ENCODE results near the gene GPC5. TPM values are rescaled to one million over a fixed set of nuclear protein-coding genes. Genes with fewer than 3 reads are reported as not detected.

GPC5 gene
- total and polyA plus RNA-seq, 9 of the 15 experiments (the other 6 are each of a cell fraction or from before 2014, with no cell fraction given), result 0.18 to 0.27 TPM; not detected in 7

- H4K20me1 ChIP-seq (replicated peaks; ENCODE audit: control insufficient read depth, insufficient read depth, low read length), result no peaks in the 10 kb centered on the region
- no TSS peak for BruUV-seq (replicated peaks)
- FAIRE-seq (no peak), ATAC-seq (no peak), DNase-seq (ENCODE audit: extremely low read depth in 1 of 4, low spot score in 3 of 4) (no peak)
- H3K9me3 ChIP-seq (replicated peaks; ENCODE audit: control insufficient read depth, insufficient read depth, low read depth, low read length), result no peaks in the 10 kb centered on the region
- no peaks in the 10 kb centered on the region for H3K36me3 ChIP-seq (ENCODE audit: control insufficient read depth, insufficient read depth, low read length)
- H3K9ac ChIP-seq (ENCODE audit: insufficient read depth in 1 of 2, low read depth in 2 of 2, low read length in 2 of 2), result no peak overlapping the region
- ChIA-PET POLR2A (no interaction called here), CTCF (ENCODE audit: low intra/inter-chr PET ratio) (no interaction called here)
- no peak overlapping the region for H3K4me2 ChIP-seq (ENCODE audit: insufficient read depth, low read length)
- H3K27me3 ChIP-seq (ENCODE audit: control insufficient read depth in 2 of 2, insufficient read depth in 2 of 2, low read length in 2 of 2), result no peaks in the 10 kb centered on the region
- intact Hi-C loops (cut with micrococcal nuclease), result no loop called here
- H3K4me1 ChIP-seq (replicated peaks in 1 of 2; ENCODE audit: control insufficient read depth in 2 of 2, insufficient read depth in 2 of 2, low read length in 2 of 2), result no peaks in the 10 kb centered on the region
- WGBS (ENCODE audit: insufficient coverage, low coverage, missing lambda C conversion rate), result 0% methylated on average over 1 of the region's 1 CpG
- H3K4me3 ChIP-seq, result no peak overlapping the region
- no peak overlapping the region for H2AFZ ChIP-seq (ENCODE audit: low read depth, low read length)
- no peak for TF ChIP-seq RBM34 (IDR thresholded peaks at IDR 0.05; ENCODE audit: borderline replicate concordance, insufficient read depth, low read length)
- H3K79me2 ChIP-seq (ENCODE audit: control insufficient read depth, insufficient read depth, low read length), result no peaks in the 10 kb centered on the region
- in situ Hi-C loops (cut with MboI), result no loop called here
- no peaks in the 10 kb centered on the region for H3K9me1 ChIP-seq (ENCODE audit: control insufficient read depth, insufficient read depth, low read length)
- H3K27ac ChIP-seq (ENCODE audit: extremely low read depth, low read depth, low read length), result no peak overlapping the region
Observed at GRCh38 chr13:91930687-91931086, 532.3 kb downstream of the GPC5 start.

- Histone ChIP-seq H3K36me3 (ENCODE audit: control insufficient read depth, insufficient read depth, low read length) (no peaks in the 10 kb centered on the region), H3K4me1 (replicated peaks in 1 of 2; ENCODE audit: control insufficient read depth in 2 of 2, insufficient read depth in 2 of 2, low read length in 2 of 2) (no peaks in the 10 kb centered on the region), H3K4me3 (no peak overlapping the region), H3K4me2 (ENCODE audit: insufficient read depth, low read length) (no peak overlapping the region), H2AFZ (ENCODE audit: low read depth, low read length) (no peak overlapping the region), H3K79me2 (ENCODE audit: control insufficient read depth, insufficient read depth, low read length) (no peaks in the 10 kb centered on the region), H3K9ac (ENCODE audit: insufficient read depth in 1 of 2, low read depth in 2 of 2, low read length in 2 of 2) (no peak overlapping the region), H3K27ac (ENCODE audit: extremely low read depth, low read depth, low read length) (no peak overlapping the region), H3K9me1 (ENCODE audit: control insufficient read depth, insufficient read depth, low read length) (no peaks in the 10 kb centered on the region), H3K9me3 (replicated peaks; ENCODE audit: control insufficient read depth, insufficient read depth, low read depth, low read length) (no peaks in the 10 kb centered on the region), H3K27me3 (ENCODE audit: control insufficient read depth in 2 of 2, insufficient read depth in 2 of 2, low read length in 2 of 2) (no peaks in the 10 kb centered on the region), H4K20me1 (replicated peaks; ENCODE audit: control insufficient read depth, insufficient read depth, low read length) (no peaks in the 10 kb centered on the region)
- intact Hi-C loops (cut with micrococcal nuclease) (no loop called here), in situ Hi-C loops (cut with MboI) (no loop called here)
- no peak for FAIRE-seq
- WGBS (ENCODE audit: insufficient coverage, low coverage, missing lambda C conversion rate), result 0% methylated on average over 4 of the region's 4 CpGs
- ChIA-PET CTCF (ENCODE audit: low intra/inter-chr PET ratio) (no interaction called here), POLR2A (no interaction called here)
- TF ChIP-seq, protein P1, sequence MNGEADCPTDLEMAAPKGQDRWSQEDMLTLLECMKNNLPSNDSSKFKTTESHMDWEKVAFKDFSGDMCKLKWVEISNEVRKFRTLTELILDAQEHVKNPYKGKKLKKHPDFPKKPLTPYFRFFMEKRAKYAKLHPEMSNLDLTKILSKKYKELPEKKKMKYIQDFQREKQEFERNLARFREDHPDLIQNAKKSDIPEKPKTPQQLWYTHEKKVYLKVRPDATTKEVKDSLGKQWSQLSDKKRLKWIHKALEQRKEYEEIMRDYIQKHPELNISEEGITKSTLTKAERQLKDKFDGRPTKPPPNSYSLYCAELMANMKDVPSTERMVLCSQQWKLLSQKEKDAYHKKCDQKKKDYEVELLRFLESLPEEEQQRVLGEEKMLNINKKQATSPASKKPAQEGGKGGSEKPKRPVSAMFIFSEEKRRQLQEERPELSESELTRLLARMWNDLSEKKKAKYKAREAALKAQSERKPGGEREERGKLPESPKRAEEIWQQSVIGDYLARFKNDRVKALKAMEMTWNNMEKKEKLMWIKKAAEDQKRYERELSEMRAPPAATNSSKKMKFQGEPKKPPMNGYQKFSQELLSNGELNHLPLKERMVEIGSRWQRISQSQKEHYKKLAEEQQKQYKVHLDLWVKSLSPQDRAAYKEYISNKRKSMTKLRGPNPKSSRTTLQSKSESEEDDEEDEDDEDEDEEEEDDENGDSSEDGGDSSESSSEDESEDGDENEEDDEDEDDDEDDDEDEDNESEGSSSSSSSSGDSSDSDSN (IDR thresholded peaks at IDR 0.05; ENCODE audit: borderline replicate concordance in 1 of 2, low read depth in 2 of 2, low read length in 2 of 2), result no peak
- TF ChIP-seq ZC3H8 (IDR thresholded peaks at IDR 0.05) (no peak), KAT8 (IDR thresholded peaks at IDR 0.05; ENCODE audit: low read depth) (no peak), DPF2 (IDR thresholded peaks at IDR 0.05) (no peak), ZNF165 (CRISPR knock-in tag; IDR thresholded peaks at IDR 0.05; ENCODE audit: borderline replicate concordance) (no peak)
- DNase-seq (ENCODE audit: extremely low read depth in 1 of 4, low spot score in 3 of 4), result no peak
- ATAC-seq, result no peak
- no TSS peak for BruUV-seq (replicated peaks)
Observed at GRCh38 chr13:91934354-91934753, 535.9 kb downstream of the GPC5 start.
